BLaER1 (cell line): ENCODE data around the gene SPATA18.

Experiments
- H3K27ac ChIP-seq: shearing (Covaris generic); formaldehyde crosslinking; 2 replicates; pipeline ENCODE4 v1.8.1; 2022
- H3K27me3 ChIP-seq: shearing (Covaris generic); formaldehyde crosslinking; 2 replicates; pipeline ENCODE4 v1.8.1; 2022
- H3K36me3 ChIP-seq: shearing (Covaris generic); formaldehyde crosslinking; 2 replicates; pipeline ENCODE4 v1.8.1; 2022
- H3K4me1 ChIP-seq: shearing (Covaris generic); formaldehyde crosslinking; 2 replicates; pipeline ENCODE4 v1.8.1; 2022
- H3K4me2 ChIP-seq: shearing (Covaris generic); formaldehyde crosslinking; 2 replicates; pipeline ENCODE4 v1.8.1; 2022
- H3K4me3 ChIP-seq: shearing (Covaris generic); formaldehyde crosslinking; 2 replicates; pipeline ENCODE4 v1.8.1; 2022
- H3K9ac ChIP-seq: shearing (Covaris generic); formaldehyde crosslinking; 2 replicates; pipeline ENCODE4 v1.8.1; 2022
- H3K9me3 ChIP-seq: shearing (Covaris generic); formaldehyde crosslinking; 2 replicates; pipeline ENCODE4 v1.8.1; 2022
- H4K20me1 ChIP-seq: shearing (Covaris generic); formaldehyde crosslinking; 2 replicates; pipeline ENCODE4 v1.8.1; 2022
- Cebpa-rat ChIP-seq: shearing (Covaris generic); IDR thresholded peaks from 2 replicates; pipeline ENCODE4 v1.8.1; 2022

SPATA18 gene, protein sequence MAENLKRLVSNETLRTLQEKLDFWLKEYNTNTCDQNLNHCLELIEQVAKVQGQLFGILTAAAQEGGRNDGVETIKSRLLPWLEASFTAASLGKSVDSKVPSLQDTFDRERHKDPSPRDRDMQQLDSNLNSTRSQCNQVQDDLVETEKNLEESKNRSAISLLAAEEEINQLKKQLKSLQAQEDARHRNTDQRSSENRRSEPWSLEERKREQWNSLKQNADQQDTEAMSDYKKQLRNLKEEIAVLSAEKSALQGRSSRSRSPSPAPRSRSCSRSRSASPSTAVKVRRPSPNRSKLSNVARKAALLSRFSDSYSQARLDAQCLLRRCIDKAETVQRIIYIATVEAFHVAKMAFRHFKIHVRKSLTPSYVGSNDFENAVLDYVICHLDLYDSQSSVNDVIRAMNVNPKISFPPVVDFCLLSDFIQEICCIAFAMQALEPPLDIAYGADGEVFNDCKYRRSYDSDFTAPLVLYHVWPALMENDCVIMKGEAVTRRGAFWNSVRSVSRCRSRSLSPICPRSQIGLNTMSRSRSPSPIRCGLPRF

GRCh38 chr4:52051213-52051614 lies at the start of gene SPATA18:
Gene SPATA18, plus strand, starts transcription at chr4:52051304. Its CDS starts 401 bp downstream, at chr4:52051705.
- Histone ChIP-seq H3K4me2 (no peak within 1 kb of the TSS), H4K20me1 (no peaks in the 10 kb centered on the region), H3K9me3 (peaks cover 19% of the 10 kb centered on the region), H3K27ac (no peak within 1 kb of the TSS), H3K9ac (no peak within 1 kb of the TSS), H3K36me3 (no peaks in the 10 kb centered on the region), H3K4me3 (no peak within 1 kb of the TSS), H3K4me1 (no peaks in the 10 kb centered on the region), H3K27me3 (no peaks in the 10 kb centered on the region)
- no peak for TF ChIP-seq Cebpa-rat

DNA sequence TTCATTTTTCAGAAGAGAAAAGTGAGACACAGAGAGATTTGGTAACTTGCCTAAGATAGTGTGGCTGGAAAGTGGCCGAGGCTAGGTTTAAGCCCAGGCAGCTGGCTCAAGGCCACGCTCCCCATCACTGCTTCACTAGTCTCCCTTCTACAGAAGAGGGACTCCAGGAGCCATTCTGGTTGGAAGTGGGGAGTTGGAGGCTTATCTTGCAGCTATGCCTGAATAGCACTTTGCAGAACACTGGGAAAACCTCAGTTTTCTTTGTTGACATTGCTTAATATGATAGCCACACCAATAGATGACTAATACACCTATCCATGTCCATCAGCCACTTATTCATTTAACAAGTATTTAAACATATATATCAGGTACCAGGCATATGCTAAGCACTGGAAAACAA lies 49.5 kb upstream of the SPATA18 start:
- 0 out of 2 replicates have a peak, but pooled peaks cover 4% of the 10 kb centered on the region for H3K4me1 ChIP-seq
- H3K9me3 ChIP-seq: no peaks in the 10 kb centered on the region
- H3K36me3 ChIP-seq: no peaks in the 10 kb centered on the region
- no peak overlapping the region for H3K27ac ChIP-seq
- no peak overlapping the region for H3K4me2 ChIP-seq
- no peaks in the 10 kb centered on the region for H3K27me3 ChIP-seq
- no peak overlapping the region for H3K9ac ChIP-seq
- no peak overlapping the region for H3K4me3 ChIP-seq
- no peak for TF ChIP-seq Cebpa-rat
- H4K20me1 ChIP-seq: no peaks in the 10 kb centered on the region

- Histone ChIP-seq H3K4me1 (0 out of 2 replicates have a peak, but pooled peaks cover 4% of the 10 kb centered on the region), H3K27ac (no peak overlapping the region), H3K27me3 (no peaks in the 10 kb centered on the region), H3K9me3 (no peaks in the 10 kb centered on the region), H3K4me2 (no peak overlapping the region), H3K4me3 (no peak overlapping the region), H3K36me3 (no peaks in the 10 kb centered on the region), H3K9ac (no peak overlapping the region), H4K20me1 (no peaks in the 10 kb centered on the region)
- TF ChIP-seq Cebpa-rat: no peak
Observed at GRCh38 chr4:52004414-52004813, 46.7 kb upstream of the SPATA18 start.

DNA sequence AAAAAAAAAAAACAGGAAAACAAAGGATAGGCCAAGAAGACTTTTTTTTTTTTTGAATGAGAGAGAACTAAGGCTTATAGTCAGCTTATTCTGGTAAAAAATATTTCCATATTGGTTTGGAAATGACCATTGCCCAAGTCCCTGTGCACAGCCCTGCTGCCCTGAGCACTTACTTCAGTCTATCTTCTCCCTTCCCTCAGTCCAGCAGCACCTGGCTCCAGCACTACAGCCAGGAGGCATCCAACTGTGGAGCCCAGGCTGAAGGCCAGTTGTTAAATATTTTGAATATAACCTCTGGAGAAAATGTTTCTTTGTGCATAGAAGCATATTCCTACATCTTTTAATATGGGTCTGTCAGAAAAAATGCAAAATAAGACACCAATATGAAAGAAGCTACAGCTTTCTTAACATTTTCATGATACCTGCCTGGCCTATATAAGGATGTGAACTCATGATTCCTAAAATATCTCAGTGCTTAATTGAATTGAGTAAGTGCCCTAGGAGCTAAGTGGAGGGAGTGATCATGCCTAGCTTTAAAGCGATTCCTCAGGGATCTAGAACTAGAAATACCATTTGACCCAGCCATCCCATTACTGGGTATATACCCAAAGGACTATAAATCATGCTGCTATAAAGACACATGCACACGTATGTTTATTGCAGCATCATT lies 45.4 kb upstream of the SPATA18 start:
- H4K20me1 ChIP-seq: no peaks in the 10 kb centered on the region
- no peaks in the 10 kb centered on the region for H3K36me3 ChIP-seq
- no peak overlapping the region for H3K9ac ChIP-seq
- no peaks in the 10 kb centered on the region for H3K27me3 ChIP-seq
- no peak for TF ChIP-seq Cebpa-rat
- H3K4me1 ChIP-seq: 0 out of 2 replicates have a peak, but pooled peaks cover 4% of the 10 kb centered on the region
- no peaks in the 10 kb centered on the region for H3K9me3 ChIP-seq
- H3K4me3 ChIP-seq: no peak overlapping the region
- H3K27ac ChIP-seq: no peak overlapping the region
- no peak overlapping the region for H3K4me2 ChIP-seq

- Histone ChIP-seq H3K9ac (no peak overlapping the region), H3K36me3 (no peaks in the 10 kb centered on the region), H3K4me3 (no peak overlapping the region), H3K27ac (no peak overlapping the region), H4K20me1 (no peaks in the 10 kb centered on the region), H3K27me3 (no peaks in the 10 kb centered on the region), H3K4me1 (0 out of 2 replicates have a peak, but pooled peaks cover 4% of the 10 kb centered on the region), H3K4me2 (no peak overlapping the region), H3K9me3 (no peaks in the 10 kb centered on the region)
- TF ChIP-seq Cebpa-rat: no peak
Observed at GRCh38 chr4:52006887-52007286, 44.2 kb upstream of the SPATA18 start.

DNA sequence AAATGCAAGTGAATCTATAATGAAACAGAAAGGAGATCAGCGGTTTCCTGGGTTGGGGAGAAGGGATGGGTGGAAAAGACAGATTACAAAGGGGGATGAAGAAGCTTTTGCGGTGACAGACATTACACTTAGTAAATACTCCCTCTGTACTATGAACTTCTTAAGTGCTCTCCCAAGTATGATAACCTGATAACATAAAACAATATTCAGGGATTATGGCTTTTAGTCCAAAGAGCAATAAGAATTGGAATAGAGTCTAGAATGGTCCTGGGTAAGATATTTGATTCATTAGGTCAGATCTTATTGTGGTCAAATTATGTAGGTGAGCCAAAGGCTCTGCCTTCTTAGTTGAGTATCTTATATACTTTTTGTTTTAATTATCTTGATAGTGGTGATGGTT lies 40.1 kb upstream of the SPATA18 start:
- peaks cover 10% of the 10 kb centered on the region; the same call in 1 of the 2 replicates for H3K4me1 ChIP-seq
- no peaks in the 10 kb centered on the region for H4K20me1 ChIP-seq
- H3K9ac ChIP-seq: no peak overlapping the region
- H3K4me2 ChIP-seq: no peak overlapping the region
- H3K36me3 ChIP-seq: 0 out of 2 replicates have a peak, but pooled peaks cover 3% of the 10 kb centered on the region
- no peak for TF ChIP-seq Cebpa-rat
- no peak overlapping the region for H3K4me3 ChIP-seq
- H3K9me3 ChIP-seq: no peaks in the 10 kb centered on the region
- H3K27ac ChIP-seq: no peak overlapping the region
- H3K27me3 ChIP-seq: no peaks in the 10 kb centered on the region

- Histone ChIP-seq H3K27me3 (no peaks in the 10 kb centered on the region), H3K36me3 (0 out of 2 replicates have a peak, but pooled peaks cover 3% of the 10 kb centered on the region), H3K4me2 (no peak overlapping the region), H3K9ac (no peak overlapping the region), H3K9me3 (no peaks in the 10 kb centered on the region), H4K20me1 (no peaks in the 10 kb centered on the region), H3K4me3 (no peak overlapping the region), H3K4me1 (peaks cover 10% of the 10 kb centered on the region; the same call in 1 of the 2 replicates), H3K27ac (no peak overlapping the region)
- TF ChIP-seq Cebpa-rat: no peak
Observed at GRCh38 chr4:52012651-52013050, 38.5 kb upstream of the SPATA18 start.

GRCh38 chr4:52014903-52015302 lies 36.2 kb upstream of the SPATA18 start:
- Histone ChIP-seq H3K4me2 (peak overlapping the region; percentile 12; the same call in 1 of the 2 replicates), H3K4me1 (peaks cover 10% of the 10 kb centered on the region; the same call in 1 of the 2 replicates), H3K27me3 (no peaks in the 10 kb centered on the region), H3K9ac (no peak overlapping the region), H3K4me3 (no peak overlapping the region), H3K27ac (no peak overlapping the region), H3K36me3 (0 out of 2 replicates have a peak, but pooled peaks cover 3% of the 10 kb centered on the region), H4K20me1 (no peaks in the 10 kb centered on the region), H3K9me3 (no peaks in the 10 kb centered on the region)
- no peak for TF ChIP-seq Cebpa-rat

GRCh38 chr4:52015366-52015765 lies 35.7 kb upstream of the SPATA18 start:
- H3K4me3 ChIP-seq: no peak overlapping the region
- H3K4me2 ChIP-seq: peak overlapping the region; percentile 12; the same call in 1 of the 2 replicates
- no peak overlapping the region for H3K9ac ChIP-seq
- no peaks in the 10 kb centered on the region for H3K27me3 ChIP-seq
- H3K4me1 ChIP-seq: peaks cover 10% of the 10 kb centered on the region; the same call in 1 of the 2 replicates
- no peaks in the 10 kb centered on the region for H3K9me3 ChIP-seq
- H4K20me1 ChIP-seq: no peaks in the 10 kb centered on the region
- no peak overlapping the region for H3K27ac ChIP-seq
- TF ChIP-seq Cebpa-rat: no peak
- peaks cover 7% of the 10 kb centered on the region; the same call in 1 of the 2 replicates for H3K36me3 ChIP-seq

DNA sequence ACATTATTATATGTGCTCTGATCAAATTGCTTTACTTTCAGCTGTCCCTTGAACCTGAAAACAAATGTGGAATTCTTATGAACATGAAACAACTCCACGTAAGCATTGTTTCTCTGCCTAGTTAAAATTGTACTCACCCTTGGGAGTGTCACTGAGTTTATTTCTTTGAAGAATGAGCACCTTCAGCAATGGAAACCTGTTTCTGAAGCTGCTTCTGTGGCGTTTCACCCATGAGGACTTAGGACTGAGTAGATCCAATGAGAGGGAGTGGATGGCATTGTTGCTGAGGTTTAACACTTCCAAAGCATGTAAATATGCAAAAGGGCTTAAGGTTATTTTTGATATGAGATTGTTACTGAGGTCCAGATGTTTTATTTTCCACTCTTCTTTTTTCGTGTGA lies 34.1 kb upstream of the SPATA18 start:
- H3K9me3 ChIP-seq: no peaks in the 10 kb centered on the region
- H3K4me1 ChIP-seq: peaks cover 10% of the 10 kb centered on the region; the same call in 1 of the 2 replicates
- H4K20me1 ChIP-seq: no peaks in the 10 kb centered on the region
- no peak overlapping the region for H3K4me2 ChIP-seq
- TF ChIP-seq Cebpa-rat: no peak
- no peak overlapping the region for H3K27ac ChIP-seq
- no peaks in the 10 kb centered on the region for H3K27me3 ChIP-seq
- H3K9ac ChIP-seq: no peak overlapping the region
- H3K4me3 ChIP-seq: no peak overlapping the region
- H3K36me3 ChIP-seq: peaks cover 14% of the 10 kb centered on the region
